VCaP (cell line): ENCODE measurements around the gene TNFAIP2.
A peak's percentile ranks its signal among the peaks of the same experiment; 100 is the strongest.

Experiments
- H3K27ac ChIP-seq: fragments of 450-650 bp; 2 replicates; pipeline ENCODE4 v1.5.1; 2017
- CTCF ChIP-seq: fragments of 450-650 bp; conservative IDR thresholded peaks from 2 replicates; pipeline ENCODE4 v1.5.1; 2017; ENCODE audit warnings: mild to moderate bottlenecking, moderate library complexity

The TNFAIP2 gene

GRCh38 chr14:103178521-103178920, 55.3 kb downstream of the TNFAIP2 start:
- no peak for TF ChIP-seq CTCF

DNA sequence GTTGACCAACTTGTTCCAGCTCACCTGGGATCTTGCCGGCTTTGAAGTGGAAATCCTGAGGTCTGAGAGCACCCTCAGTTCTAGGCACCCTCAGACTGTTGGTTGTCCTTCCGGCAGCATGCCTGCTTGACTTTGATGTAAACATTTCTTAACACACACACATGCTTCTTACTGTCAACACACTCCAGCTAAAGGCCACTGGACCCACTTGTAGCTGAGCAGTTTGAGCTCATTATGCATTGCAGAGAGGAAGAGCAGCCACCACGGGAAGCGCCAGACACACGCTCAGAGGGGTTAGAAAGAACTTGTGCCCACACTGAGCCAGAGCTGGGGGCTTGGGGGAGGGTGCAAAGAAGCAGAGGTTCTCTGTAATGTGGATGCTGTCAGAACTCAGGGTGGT, 55.8 kb downstream of the TNFAIP2 start:
- no peak for TF ChIP-seq CTCF
- no peak overlapping the region for H3K27ac ChIP-seq

More at GRCh38 chr14:103178521-103178920, 55.3 kb downstream of the TNFAIP2 start:
- no peak overlapping the region for H3K27ac ChIP-seq

GRCh38 chr14:103180331-103180730, 57.1 kb downstream of the TNFAIP2 start:
- H3K27ac ChIP-seq = no peak overlapping the region
- TF ChIP-seq CTCF = no peak

GRCh38 chr14:103184046-103184445, 60.8 kb downstream of the TNFAIP2 start:
- no peak for TF ChIP-seq CTCF
- H3K27ac ChIP-seq = no peak overlapping the region

- no peak overlapping the region for H3K27ac ChIP-seq
- TF ChIP-seq CTCF = peak; percentile 75
Observed at GRCh38 chr14:103185051-103186029, 62.1 kb downstream of the TNFAIP2 start.

DNA sequence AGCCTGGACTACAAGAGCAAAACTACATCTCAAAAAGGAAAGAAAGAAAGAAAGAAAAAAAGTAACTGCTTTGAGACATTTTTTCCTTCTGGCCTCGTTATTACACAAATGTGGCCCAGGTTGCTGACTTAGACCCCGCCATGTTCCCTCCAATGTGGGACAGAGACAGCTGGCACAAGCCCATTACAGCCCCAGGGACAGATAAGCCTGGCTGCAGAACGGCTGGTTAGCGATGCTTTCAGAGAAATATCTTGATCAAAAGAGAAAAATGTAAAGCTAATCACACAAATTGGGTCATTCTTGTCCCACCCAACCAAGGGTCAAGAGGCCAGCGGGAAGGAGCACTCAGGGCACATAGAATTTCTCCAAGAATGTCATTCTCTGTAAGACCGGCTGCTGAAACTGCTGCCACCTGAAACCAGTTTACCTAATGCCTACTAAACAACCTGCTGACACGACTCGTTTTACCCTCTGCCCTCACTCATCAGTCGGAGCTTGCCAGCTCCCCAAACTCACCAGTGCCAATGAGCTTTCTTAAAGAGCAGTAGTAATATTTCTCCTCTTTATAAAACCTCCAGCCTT, 63.1 kb downstream of the TNFAIP2 start:
- H3K27ac ChIP-seq = no peak overlapping the region
- no peak for TF ChIP-seq CTCF
